Fibroblast of mammary gland (primary cell): ENCODE data around the gene OR10H4.
"Not testable (repeated sequence)": the region's sequence is repeated elsewhere in the genome, so short reads cannot be mapped to it uniquely, and the experiment has no call there.

Experiments used
- DNase-seq: peaks from one replicate; pipeline ENCODE4 v3.0.0-alpha.2; 2010; ENCODE audit warnings: low read depth
- H3K4me3 ChIP-seq: 2 replicates; pipeline ENCODE4 v1.5.1; 2011; ENCODE audit warnings: low read depth, mild to moderate bottlenecking, low read length, moderate library complexity; ENCODE audit not compliant: control insufficient read depth
- CTCF ChIP-seq: conservative IDR thresholded peaks from 2 replicates; pipeline ENCODE4 v1.5.1; 2011; ENCODE audit warnings: low read depth, low read length, inconsistent platforms; ENCODE audit not compliant: control insufficient read depth, insufficient read depth

The OR10H4 gene

GRCh38 chr19:15944401-15944800, 4.4 kb upstream of the OR10H4 start:
- H3K4me3 ChIP-seq = no peak overlapping the region
- no peak for TF ChIP-seq CTCF
- DNase-seq = no peak

GRCh38 chr19:15945301-15945700, 3.5 kb upstream of the OR10H4 start:
- no peak for TF ChIP-seq CTCF
- no peak for DNase-seq
- H3K4me3 ChIP-seq = no peak overlapping the region

- no peak for TF ChIP-seq CTCF
- no peak for DNase-seq
- no peak overlapping the region for H3K4me3 ChIP-seq
Measured at GRCh38 chr19:15954820-15955219, 6.0 kb downstream of the OR10H4 start.

- DNase-seq = no peak
- no peak for TF ChIP-seq CTCF
- no peak overlapping the region for H3K4me3 ChIP-seq
Measured at GRCh38 chr19:15962319-15962718, 13.5 kb downstream of the OR10H4 start.

GRCh38 chr19:15964231-15964630, 15.4 kb downstream of the OR10H4 start:
- no peak for DNase-seq
- no peak overlapping the region for H3K4me3 ChIP-seq
- no peak for TF ChIP-seq CTCF

- DNase-seq = no peak
- no peak overlapping the region for H3K4me3 ChIP-seq
- TF ChIP-seq CTCF = peak; percentile 13
Measured at GRCh38 chr19:15971224-15971780, 22.5 kb downstream of the OR10H4 start.

- not testable (repeated sequence) for DNase-seq, H3K4me3 ChIP-seq
Measured at GRCh38 chr19:15972043-15972442, 23.2 kb downstream of the OR10H4 start.

GRCh38 chr19:15974856-15975255, 26.0 kb downstream of the OR10H4 start:
- H3K4me3 ChIP-seq = no peak overlapping the region
- no peak for DNase-seq
- no peak for TF ChIP-seq CTCF
